Measurements from ENCODE around the gene NENF.
A peak's percentile ranks its signal among the peaks of the same experiment; 100 is the strongest.
"Not testable (repeated sequence)": the region's sequence is repeated elsewhere in the genome, so short reads cannot be mapped to it uniquely, and the experiment has no call there.

Gene NENF

DNA sequence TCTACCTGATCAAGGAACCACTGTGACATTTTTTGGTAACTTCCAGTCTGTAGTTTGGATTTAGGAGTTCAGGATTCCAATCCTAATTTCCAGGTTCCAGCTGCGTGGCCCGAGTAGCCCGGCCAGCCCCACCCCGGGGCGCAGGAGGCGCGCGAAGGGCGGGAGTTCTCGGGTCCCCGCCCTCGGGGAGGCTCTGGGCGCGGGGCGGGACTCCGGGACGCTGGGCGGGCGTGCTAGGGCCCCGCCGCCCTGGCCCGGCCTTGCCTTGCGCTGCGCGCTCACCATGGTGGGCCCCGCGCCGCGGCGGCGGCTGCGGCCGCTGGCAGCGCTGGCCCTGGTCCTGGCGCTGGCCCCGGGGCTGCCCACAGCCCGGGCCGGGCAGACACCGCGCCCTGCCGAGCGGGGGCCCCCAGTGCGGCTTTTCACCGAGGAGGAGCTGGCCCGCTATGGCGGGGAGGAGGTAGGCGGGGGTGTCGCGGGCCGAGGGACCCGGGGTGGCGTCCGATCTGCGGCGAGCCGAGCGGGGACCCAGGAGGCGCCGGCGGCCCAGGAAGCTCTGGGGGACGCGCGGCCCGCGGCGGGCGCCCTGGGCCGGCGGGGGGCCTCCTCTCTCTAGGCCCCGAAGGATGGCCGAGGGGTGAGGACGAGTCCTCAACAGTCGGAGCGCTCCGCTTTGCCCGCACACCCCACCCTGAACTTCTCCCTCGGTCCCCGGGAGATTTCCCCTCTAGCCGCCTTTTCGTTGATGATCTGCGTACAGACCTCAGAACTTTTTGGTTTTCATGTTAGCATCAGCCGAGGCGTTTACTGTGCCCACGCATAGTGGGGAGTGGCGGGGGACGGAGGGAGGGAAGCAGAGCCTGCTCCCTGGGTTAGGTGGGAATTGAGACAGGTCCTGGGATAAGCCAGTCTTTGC lies at the start of gene NENF:
TSS of gene NENF (plus strand) at position 260 of the 916 bp plus-strand sequence. CDS start at position 284, 24 bp downstream.
- peak within 1 kb of the TSS; percentile 61 for H3K4me3 ChIP-seq (ENCODE audit: low read length)
- peak within 1 kb of the TSS; percentile 30 for H3K9ac ChIP-seq (ENCODE audit: low read length)
- no peaks in the 10 kb centered on the region for H3K36me3 ChIP-seq (ENCODE audit: control insufficient read depth, low read depth, low read length)
- no peaks in the 10 kb centered on the region for H3K9me3 ChIP-seq (ENCODE audit: control insufficient read depth, low read depth, low read length)
- peaks cover 12% of the 10 kb centered on the region for H3K4me1 ChIP-seq (ENCODE audit: control insufficient read depth, low read depth, low read length)
- H3K27ac ChIP-seq (ENCODE audit: low read length): no peak within 1 kb of the TSS
- no peaks in the 10 kb centered on the region for H3K27me3 ChIP-seq (ENCODE audit: control insufficient read depth, insufficient read depth, low read length)

DNA sequence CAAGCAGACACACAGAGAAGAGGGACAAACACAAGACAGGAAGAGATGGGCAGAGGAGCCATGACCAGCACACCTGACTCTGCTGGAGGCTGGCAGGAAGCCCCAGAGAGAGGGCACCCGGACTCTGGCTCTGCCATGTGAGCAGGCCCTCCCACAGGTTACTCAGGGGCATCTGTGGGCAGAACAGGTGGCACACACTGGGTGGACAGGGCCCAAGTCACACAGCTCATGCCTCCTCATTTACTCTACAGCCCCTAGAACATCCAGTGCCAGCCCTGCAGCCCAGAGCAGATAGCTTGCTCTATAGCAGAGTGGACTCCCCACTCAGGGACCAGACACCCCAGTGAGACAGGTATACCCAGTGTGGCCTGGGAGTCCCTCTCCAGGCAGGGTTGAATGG lies 46.7 kb upstream of the NENF start:
- Histone ChIP-seq H3K27me3 (ENCODE audit: control insufficient read depth, insufficient read depth, low read length) (no peaks in the 10 kb centered on the region), H3K36me3 (ENCODE audit: control insufficient read depth, low read depth, low read length) (peaks cover 35% of the 10 kb centered on the region)

DNA sequence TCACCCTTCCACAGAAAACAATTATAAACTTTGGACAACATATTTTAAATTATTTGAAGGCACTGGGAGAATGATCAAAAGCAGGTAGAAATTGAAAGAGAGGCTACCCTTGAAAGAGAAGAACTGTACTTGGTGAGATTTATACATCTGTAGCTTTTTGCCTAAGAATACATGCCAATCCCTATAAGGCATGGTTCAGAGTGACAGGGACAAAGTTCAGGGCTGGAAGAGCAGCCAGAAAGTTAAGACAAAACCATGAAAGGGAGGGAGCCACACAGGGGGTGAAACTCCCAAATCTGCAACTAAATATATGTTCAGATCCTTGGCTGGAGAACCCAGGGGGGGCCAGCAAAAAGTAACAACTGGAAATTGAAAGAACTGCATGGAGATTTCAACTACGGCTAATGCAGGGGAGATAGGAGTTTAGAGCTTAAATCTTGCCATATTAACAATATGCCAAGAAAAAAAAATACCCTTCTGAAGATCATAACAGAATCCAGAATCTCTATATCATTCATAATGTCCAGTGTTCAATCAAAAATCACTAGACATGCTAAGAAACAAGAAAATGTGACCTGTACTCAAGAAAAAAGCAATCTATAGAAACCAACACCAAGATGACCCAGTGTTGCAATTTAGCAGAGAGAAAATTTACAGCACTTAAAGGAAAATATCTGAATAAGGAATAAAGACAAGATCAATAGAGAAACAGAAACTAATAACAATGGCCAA lies 43.6 kb upstream of the NENF start:
- H3K9me3 ChIP-seq (ENCODE audit: control insufficient read depth, low read depth, low read length): peaks cover 2% of the 10 kb centered on the region
- H3K9ac ChIP-seq (ENCODE audit: low read length): no peak overlapping the region
- H3K27ac ChIP-seq (ENCODE audit: low read length): no peak overlapping the region
- no peak overlapping the region for H3K4me3 ChIP-seq (ENCODE audit: low read length)
- peaks cover 22% of the 10 kb centered on the region for H3K36me3 ChIP-seq (ENCODE audit: control insufficient read depth, low read depth, low read length)
- no peaks in the 10 kb centered on the region for H3K27me3 ChIP-seq (ENCODE audit: control insufficient read depth, insufficient read depth, low read length)
- H3K4me1 ChIP-seq (ENCODE audit: control insufficient read depth, low read depth, low read length): no peaks in the 10 kb centered on the region

More for the DNA sequence above, 46.7 kb upstream of the NENF start:
- Histone ChIP-seq H3K9me3 (ENCODE audit: control insufficient read depth, low read depth, low read length) (peaks cover under 1% of the 10 kb centered on the region), H3K4me1 (ENCODE audit: control insufficient read depth, low read depth, low read length) (no peaks in the 10 kb centered on the region), H3K4me3 (ENCODE audit: low read length) (no peak overlapping the region), H3K9ac (ENCODE audit: low read length) (no peak overlapping the region), H3K27ac (ENCODE audit: low read length) (no peak overlapping the region)

DNA sequence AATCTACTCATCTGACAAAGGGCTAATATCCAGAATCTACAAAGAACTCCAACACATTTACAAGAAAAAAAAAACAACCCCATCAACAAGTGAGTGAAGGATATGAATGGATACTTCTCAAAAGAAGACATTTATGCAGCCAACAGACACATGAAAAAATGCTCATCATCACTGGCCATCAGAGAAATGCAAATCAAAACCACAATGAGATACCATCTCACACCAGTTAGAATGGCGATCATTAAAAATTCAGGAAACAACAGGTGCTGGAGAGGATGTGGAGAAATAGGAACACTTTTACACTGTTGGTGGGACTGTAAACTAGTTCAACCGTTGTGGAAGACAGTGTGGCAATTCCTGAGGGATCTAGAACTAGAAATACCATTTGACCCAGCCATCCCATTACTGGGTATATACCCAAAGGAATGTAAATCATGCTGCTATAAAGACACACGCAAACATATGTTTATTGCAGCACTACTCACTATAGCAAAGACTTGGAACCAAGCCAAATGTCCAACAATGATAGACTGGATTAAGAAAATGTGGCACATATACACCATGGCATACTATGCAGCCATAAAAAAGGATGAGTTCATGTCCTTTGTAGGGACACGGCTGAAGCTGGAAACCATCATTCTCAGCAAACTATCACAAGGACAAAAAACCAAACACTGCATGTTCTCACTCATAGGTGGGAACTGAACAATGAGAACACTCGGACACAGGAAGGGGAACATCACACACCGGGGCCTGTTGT lies 36.9 kb upstream of the NENF start:
- not testable (repeated sequence) for H3K36me3 ChIP-seq (ENCODE audit: control insufficient read depth, low read depth, low read length); H3K4me1 ChIP-seq (ENCODE audit: control insufficient read depth, low read depth, low read length); H3K27me3 ChIP-seq (ENCODE audit: control insufficient read depth, insufficient read depth, low read length); H3K9ac ChIP-seq (ENCODE audit: low read length); H3K4me3 ChIP-seq (ENCODE audit: low read length); H3K27ac ChIP-seq (ENCODE audit: low read length)
- peaks cover 16% of the 10 kb centered on the region for H3K9me3 ChIP-seq (ENCODE audit: control insufficient read depth, low read depth, low read length)

DNA sequence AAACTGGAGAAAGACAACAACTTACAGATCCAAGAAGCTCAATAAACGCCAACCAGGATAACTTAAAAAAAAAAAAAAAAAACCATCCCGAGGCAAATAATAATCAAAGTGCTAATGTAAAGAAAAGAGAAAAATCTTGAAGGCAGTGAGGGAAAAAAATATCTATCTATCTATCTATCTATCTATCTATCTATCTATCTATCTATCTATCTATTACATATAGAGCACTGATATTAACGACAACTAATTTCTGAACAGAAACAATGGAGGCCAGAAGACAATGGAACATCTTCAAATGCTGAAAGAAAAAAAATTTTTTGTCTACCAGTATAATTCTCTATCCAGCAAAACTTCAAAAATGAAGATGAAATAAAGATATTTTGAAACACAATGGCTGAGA lies 36.1 kb upstream of the NENF start:
- Histone ChIP-seq H3K9me3 (ENCODE audit: control insufficient read depth, low read depth, low read length) (peaks cover 14% of the 10 kb centered on the region), H3K27ac (ENCODE audit: low read length) (no peak overlapping the region), H3K4me1 (ENCODE audit: control insufficient read depth, low read depth, low read length) (no peaks in the 10 kb centered on the region), H3K9ac (ENCODE audit: low read length) (no peak overlapping the region), H3K36me3 (ENCODE audit: control insufficient read depth, low read depth, low read length) (peaks cover 10% of the 10 kb centered on the region), H3K4me3 (ENCODE audit: low read length) (no peak overlapping the region), H3K27me3 (ENCODE audit: control insufficient read depth, insufficient read depth, low read length) (no peaks in the 10 kb centered on the region)

DNA sequence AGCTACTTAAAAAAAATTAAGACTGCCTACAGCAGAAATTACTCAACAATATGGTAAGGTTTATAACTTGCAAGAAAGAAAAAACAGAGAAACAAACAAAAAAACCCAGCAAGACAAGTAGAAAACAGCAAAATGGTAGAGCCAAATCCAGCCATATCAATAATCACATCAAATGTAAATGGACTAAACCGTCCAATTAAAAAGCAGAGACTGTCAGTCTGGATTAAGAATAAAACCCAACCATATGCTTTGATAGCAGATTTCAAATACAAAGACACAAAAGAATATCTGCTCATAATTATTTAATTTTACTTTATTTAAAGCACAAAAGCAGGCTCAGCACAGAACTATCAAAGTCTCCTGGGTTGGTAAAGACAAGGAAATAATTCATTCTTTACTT lies 35.5 kb upstream of the NENF start:
- H3K9me3 ChIP-seq (ENCODE audit: control insufficient read depth, low read depth, low read length): peaks cover 14% of the 10 kb centered on the region
- H3K27me3 ChIP-seq (ENCODE audit: control insufficient read depth, insufficient read depth, low read length): no peaks in the 10 kb centered on the region
- no peak overlapping the region for H3K4me3 ChIP-seq (ENCODE audit: low read length)
- no peak overlapping the region for H3K9ac ChIP-seq (ENCODE audit: low read length)
- H3K36me3 ChIP-seq (ENCODE audit: control insufficient read depth, low read depth, low read length): peaks cover 10% of the 10 kb centered on the region
- no peaks in the 10 kb centered on the region for H3K4me1 ChIP-seq (ENCODE audit: control insufficient read depth, low read depth, low read length)
- no peak overlapping the region for H3K27ac ChIP-seq (ENCODE audit: low read length)

DNA sequence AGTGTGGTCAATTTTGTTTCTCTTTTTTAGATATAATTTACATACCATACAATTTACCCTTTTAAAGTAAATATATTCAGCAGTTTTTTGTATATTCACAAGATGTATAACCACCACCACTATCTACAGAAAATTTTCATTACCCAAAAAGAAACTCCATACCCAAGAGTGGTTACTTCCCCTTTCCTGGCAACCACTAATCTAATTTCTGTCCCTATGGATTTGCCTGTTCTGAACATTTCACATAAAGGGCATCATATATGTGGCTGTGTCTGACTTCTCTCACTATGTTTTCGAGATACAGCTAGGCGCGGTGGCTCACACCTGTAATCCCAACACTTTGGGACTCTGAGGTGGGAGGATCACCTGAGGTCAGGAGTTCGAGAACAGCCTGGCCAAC lies 31.7 kb upstream of the NENF start:
- Histone ChIP-seq H3K9me3 (ENCODE audit: control insufficient read depth, low read depth, low read length) (peaks cover 14% of the 10 kb centered on the region), H3K4me1 (ENCODE audit: control insufficient read depth, low read depth, low read length) (no peaks in the 10 kb centered on the region), H3K36me3 (ENCODE audit: control insufficient read depth, low read depth, low read length) (peaks cover 20% of the 10 kb centered on the region), H3K27me3 (ENCODE audit: control insufficient read depth, insufficient read depth, low read length) (no peaks in the 10 kb centered on the region), H3K27ac (ENCODE audit: low read length) (no peak overlapping the region), H3K4me3 (ENCODE audit: low read length) (no peak overlapping the region), H3K9ac (ENCODE audit: low read length) (no peak overlapping the region)

DNA sequence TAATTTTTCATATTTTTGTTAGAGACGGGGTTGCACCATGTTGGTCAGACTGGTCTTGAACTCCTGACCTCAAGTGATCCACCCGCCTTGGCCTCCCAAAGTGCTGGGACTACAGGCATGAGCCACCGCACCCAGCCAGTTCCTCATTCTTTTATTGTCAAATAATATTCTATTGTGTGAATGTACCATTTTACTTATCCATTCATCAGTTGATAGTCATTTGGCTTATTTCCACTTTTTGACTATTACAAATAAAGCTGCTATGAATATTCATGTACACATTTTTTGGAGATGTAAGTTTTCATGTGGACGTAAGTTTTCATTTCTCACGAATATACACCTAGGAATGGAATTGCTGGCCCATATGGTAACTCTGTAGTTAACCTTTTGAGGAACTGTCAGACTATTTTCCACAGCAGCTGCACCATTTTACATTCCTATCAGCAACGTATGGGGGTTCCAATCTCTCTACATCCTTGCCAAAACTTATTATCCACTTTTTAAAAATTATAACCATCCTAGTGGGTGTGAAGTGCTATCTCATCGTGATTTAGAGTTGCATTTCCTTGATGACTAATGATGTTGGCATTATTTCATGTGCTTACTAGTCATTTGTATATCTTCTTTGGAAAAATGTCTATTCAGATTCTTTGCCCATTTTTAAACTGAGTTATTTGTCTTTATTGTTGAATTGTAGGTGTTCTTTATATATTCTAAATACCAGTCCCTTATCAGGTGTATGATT lies 30.7 kb upstream of the NENF start:
- Histone ChIP-seq H3K36me3 (ENCODE audit: control insufficient read depth, low read depth, low read length) (peaks cover 27% of the 10 kb centered on the region), H3K4me1 (ENCODE audit: control insufficient read depth, low read depth, low read length) (no peaks in the 10 kb centered on the region), H3K9me3 (ENCODE audit: control insufficient read depth, low read depth, low read length) (peaks cover 9% of the 10 kb centered on the region), H3K4me3 (ENCODE audit: low read length) (no peak overlapping the region), H3K27me3 (ENCODE audit: control insufficient read depth, insufficient read depth, low read length) (no peaks in the 10 kb centered on the region), H3K27ac (ENCODE audit: low read length) (no peak overlapping the region), H3K9ac (ENCODE audit: low read length) (no peak overlapping the region)

DNA sequence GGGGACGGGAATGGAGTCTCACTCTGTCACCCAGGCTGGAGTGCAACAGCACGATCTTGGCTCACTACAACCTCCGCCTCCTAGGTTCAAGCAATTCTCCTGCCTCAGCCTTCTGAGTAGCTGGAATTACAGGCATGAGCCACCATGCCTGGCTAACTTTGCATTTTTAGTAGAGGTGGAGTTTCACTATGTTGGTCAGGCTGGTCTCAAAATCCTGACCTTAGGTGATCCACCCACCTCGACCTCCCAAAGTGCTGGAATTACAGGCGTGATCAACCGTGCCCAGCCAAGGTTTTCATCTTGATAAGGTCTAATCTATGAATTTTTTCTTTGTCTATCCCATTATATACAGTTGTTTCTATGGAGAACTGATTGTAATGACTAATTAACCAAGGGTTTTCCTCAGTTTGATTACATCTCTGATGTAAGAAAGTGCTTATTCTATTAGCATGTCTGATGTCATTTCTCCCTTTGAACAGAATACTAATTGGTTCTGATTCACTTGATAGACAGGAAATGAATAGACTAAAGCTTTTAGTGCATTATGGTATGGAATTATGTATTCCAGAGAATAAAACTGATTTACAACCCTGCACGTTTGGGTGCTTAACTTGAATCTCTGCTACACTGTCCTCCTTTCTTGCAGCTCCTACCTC lies 29.9 kb upstream of the NENF start:
- peaks cover 29% of the 10 kb centered on the region for H3K36me3 ChIP-seq (ENCODE audit: control insufficient read depth, low read depth, low read length)
- no peaks in the 10 kb centered on the region for H3K27me3 ChIP-seq (ENCODE audit: control insufficient read depth, insufficient read depth, low read length)
- no peak overlapping the region for H3K27ac ChIP-seq (ENCODE audit: low read length)
- no peak overlapping the region for H3K9ac ChIP-seq (ENCODE audit: low read length)
- no peak overlapping the region for H3K4me3 ChIP-seq (ENCODE audit: low read length)
- no peaks in the 10 kb centered on the region for H3K4me1 ChIP-seq (ENCODE audit: control insufficient read depth, low read depth, low read length)
- H3K9me3 ChIP-seq (ENCODE audit: control insufficient read depth, low read depth, low read length): peaks cover 1% of the 10 kb centered on the region

DNA sequence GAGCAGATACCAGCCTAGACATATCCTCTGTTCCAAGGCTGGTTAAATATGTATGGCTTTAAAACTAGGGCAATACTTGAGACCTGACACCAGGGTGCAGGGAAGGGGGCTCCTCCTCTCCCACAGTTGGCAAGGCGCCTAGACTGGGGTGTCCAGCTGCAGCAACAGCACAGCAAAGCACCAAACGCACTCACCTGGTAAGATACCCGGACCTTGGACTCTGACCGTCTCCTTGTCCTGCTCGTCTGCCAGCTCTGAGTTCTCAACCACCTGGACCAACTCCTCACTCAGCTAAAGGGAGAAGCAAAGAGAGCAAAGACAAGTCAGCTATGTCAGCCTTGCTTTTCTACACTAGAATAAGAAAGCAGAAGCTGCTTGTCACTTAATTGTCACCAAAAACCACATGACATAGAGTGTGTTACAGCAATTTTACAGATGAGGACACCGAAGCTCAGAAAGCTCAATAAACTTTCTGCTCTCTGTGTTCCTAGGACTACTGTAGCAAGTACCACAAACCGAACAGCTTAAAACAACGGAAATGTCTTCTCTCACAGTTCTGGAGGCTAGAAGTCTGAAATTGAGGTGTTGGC lies 22.4 kb upstream of the NENF start:
- Histone ChIP-seq H3K27ac (ENCODE audit: low read length) (no peak overlapping the region), H3K27me3 (ENCODE audit: control insufficient read depth, insufficient read depth, low read length) (peaks cover 10% of the 10 kb centered on the region), H3K4me3 (ENCODE audit: low read length) (no peak overlapping the region), H3K9me3 (ENCODE audit: control insufficient read depth, low read depth, low read length) (no peaks in the 10 kb centered on the region), H3K9ac (ENCODE audit: low read length) (no peak overlapping the region), H3K36me3 (ENCODE audit: control insufficient read depth, low read depth, low read length) (peaks cover 46% of the 10 kb centered on the region), H3K4me1 (ENCODE audit: control insufficient read depth, low read depth, low read length) (peaks cover 5% of the 10 kb centered on the region)

All from iPS-18a (cell line).